Suprapubic skin (tissue), 4 donors: ENCODE measurements around the gene TMEM18.

Experiments
- CTCF ChIP-seq, 2 donors: fragments of 200-600 bp in 1 of 2; fragments of 450-650 bp in 1 of 2; sonication (generic) in 1 of 2; IDR thresholded peaks; one replicate each; pipeline ENCODE4 v1.5.1; 2016 to 2019; ENCODE audit warnings: antibody characterized with exemption in 2 of 2, mild to moderate bottlenecking in 1 of 2, moderate library complexity in 1 of 2
- EP300 ChIP-seq: sonication (generic); formaldehyde crosslinking; IDR thresholded peaks from one replicate; pipeline ENCODE4 v1.6.1; 2017; ENCODE audit warnings: antibody characterized with exemption
- POLR2A ChIP-seq, 2 donors: fragments of 450-650 bp; IDR thresholded peaks; one replicate each; pipeline ENCODE4 v1.6.1; 2017; ENCODE audit warnings: antibody characterized with exemption in 2 of 2, mild to moderate bottlenecking in 2 of 2, moderate library complexity in 2 of 2
- POLR2AphosphoS5 ChIP-seq, 3 donors: sonication (generic); formaldehyde crosslinking; IDR thresholded peaks; one replicate each; pipeline ENCODE4 v1.6.1; 2017; ENCODE audit warnings: antibody characterized with exemption in 3 of 3

GRCh38 chr2:648476-649424 is 28.5 kb downstream of the TMEM18 start:
- no peak for TF ChIP-seq CTCF (IDR thresholded peaks at IDR 0.05)
- TF ChIP-seq POLR2A (IDR thresholded peaks at IDR 0.05): no peak
- TF ChIP-seq POLR2AphosphoS5 (IDR thresholded peaks at IDR 0.05): no peak
- TF ChIP-seq EP300: no peak
